ENCODE results near the gene NELL1. TPM values are rescaled to one million over a fixed set of nuclear protein-coding genes. Genes with fewer than 3 reads are reported as not detected.
"Not testable (repeated sequence)": the region's sequence is repeated elsewhere in the genome, so short reads cannot be mapped to it uniquely, and the experiment has no call there.

Gene NELL1
- total RNA-seq, 1 donor from 2014 or later = not detected

DNA sequence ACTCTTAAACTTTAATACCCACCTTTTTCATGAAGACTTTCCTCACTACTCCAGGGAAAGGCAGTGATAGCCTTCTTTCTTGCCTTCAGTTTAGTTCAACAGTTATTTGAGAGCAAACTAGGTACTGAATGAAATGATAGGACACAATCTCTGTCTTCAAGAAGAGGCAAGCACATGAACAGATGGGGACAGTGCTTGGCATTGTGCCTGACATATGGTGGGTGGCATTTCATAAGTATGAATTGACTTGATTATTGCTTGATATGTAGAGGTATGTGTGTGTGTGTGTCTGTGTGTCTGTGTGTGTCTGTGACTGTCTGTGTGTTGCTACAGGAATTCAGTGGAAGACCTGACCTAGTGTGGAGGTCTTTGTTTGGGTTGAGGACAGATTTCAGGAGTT is 504.1 kb downstream of the NELL1 start:
- no peak for DNase-seq (ENCODE audit: extremely low read depth, low read depth, low spot score)

DNA sequence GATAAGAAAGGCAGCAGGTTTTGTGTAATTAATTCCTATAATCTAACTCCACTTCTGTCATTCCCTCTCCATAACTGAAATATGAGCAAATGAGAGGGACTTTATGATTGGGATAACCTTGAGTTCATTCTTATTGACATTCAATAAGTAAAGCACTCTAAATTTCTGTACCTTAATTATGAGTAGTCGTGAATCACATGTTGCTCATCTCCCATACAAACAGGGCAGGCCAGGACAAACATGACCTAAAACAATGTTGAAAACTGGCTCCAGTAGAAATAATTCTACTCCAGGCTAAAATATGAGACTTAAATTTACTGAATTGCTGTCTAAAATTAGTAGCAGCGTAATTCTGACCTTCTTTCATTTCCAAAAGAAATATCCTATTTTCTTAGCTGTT is 505.4 kb downstream of the NELL1 start:
- DNase-seq (ENCODE audit: extremely low read depth, low read depth, low spot score) = no peak

DNA sequence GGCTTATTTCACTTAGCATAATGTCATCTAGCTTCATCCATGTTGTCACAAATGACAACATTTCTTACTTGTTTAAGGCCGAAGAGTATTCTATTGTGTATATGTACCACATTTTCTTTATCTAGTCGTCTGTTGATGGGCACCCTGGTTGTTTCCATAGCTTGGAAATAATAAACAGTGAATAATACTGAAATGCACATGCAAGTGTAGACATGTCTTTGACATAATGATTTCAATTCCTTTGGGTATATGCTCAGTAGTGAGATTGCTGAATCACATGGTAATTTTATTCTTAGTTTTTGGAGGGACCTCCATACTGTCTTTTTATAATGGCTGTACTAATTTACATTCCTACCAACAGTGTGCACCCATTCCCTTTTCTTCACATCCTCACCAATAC is 508.0 kb downstream of the NELL1 start:
- DNase-seq (ENCODE audit: extremely low read depth, low read depth, low spot score) = no peak

DNA sequence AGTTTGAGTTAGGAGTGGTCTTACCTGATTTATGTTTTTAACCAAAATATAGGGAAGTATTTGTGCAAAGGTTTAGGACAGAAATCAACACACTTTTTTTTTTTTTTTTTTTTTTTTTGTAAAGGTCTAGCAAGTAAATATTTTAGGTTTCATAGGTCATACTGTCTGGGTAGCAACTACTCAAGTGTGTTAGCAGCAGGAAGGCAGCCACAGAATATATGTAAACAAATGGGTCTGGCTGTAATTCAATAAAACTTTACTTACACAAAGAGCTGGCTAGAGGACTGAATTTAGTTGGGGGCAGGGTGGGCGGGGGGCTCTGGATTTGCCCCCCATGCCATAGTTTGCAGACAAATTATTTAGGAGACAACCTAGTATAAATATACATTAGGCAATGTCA is 510.4 kb downstream of the NELL1 start:
- no peak for DNase-seq (ENCODE audit: extremely low read depth, low read depth, low spot score)

DNA sequence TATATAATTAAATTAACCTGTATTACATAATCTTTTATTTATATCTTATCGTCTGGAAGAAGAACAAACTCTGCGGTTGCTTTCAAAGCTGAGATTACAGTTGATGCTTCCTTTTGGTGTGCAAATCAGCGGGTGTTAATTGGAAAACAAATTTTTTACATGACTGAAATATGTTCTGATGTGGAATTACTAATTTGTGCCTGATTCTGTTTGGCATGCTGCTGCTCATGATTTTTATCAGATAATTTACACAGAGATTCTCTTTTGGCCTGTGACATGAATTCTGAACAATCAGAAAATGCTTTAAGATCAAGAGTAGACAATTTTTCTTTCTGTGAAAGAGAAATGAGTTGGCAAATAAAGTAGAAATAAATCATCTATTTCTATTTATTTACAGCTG is 510.8 kb downstream of the NELL1 start:
- DNase-seq (ENCODE audit: extremely low read depth, low read depth, low spot score) = no peak

DNA sequence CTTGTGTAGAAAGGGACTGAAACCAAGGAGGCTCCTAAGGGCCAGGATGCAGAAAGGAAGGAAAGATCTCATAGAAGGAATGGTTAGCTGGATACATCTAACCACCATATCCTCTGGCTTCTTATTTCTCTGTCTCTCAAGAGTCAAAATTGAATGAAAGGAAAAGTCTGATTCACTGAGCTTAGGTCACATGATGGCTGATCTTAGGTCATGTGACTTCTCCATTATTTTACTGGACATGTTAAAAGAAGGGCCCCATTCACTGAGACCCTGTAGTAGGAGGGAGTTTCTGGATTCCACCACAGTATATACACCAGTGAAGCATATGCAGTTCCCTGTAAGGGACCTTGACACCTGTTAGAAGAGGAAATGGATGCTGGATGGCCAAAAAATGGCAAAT is 516.6 kb downstream of the NELL1 start:
- no peak for DNase-seq (ENCODE audit: extremely low read depth, low read depth, low spot score)

DNA sequence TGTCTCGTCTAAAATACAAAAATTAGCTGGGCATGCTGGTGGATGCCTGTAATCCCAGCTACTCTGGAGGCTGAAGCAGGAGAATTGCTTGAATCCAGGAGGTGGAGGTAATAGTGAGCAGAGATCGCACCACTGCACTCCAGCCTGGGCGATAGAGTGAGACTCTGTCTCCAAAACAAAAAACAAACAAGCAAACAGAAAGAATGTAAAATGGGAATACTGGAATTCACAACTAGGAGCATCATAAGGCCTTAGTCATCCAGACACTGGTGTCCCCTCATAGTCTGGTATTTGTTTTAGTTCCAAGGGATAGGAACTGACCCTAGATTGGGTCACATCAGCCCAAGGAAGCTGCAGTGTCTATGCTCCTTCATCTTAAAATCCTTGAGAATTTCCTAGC is 520.8 kb downstream of the NELL1 start:
- no peak for DNase-seq (ENCODE audit: extremely low read depth, low read depth, low spot score)

DNA sequence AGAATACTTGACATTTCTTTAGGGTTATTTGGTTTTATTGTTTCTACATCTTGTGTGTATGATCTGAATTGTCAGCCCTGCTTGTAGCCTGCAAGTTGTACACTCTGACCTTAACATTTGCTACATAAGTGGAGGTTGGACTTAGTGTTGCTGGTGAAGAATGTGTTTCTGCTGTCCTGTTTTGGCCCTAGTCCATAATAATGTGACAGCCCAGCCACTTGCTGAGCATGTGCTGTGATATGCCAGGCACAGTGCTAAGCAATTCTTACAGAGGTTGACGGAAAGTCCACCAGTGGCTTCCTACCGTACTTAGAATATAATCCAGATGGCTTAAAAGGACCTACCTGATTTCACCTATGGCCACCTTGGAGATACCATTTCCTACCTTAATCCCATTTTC is 526.6 kb downstream of the NELL1 start:
- no peak for DNase-seq (ENCODE audit: extremely low read depth, low read depth, low spot score)

DNA sequence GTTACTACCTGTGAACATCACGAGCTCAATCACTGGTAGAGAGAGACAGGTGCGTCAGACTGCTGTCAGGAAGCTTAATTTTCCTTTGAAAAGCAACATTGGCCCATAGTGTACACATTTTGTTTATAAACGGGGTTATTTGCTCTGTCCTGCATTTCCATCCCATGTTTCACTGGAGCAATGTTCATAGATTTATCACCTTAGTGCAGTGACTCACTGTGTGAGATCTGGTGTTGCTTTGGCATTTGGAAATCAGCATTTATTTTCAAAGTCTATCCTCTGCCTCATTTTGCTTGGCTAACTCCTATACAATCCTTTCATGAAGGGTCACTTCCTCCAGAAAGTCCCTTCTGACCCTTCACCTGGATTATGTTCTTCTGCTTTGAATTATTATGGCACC is 529.1 kb downstream of the NELL1 start:
- DNase-seq (ENCODE audit: extremely low read depth, low read depth, low spot score) = no peak

DNA sequence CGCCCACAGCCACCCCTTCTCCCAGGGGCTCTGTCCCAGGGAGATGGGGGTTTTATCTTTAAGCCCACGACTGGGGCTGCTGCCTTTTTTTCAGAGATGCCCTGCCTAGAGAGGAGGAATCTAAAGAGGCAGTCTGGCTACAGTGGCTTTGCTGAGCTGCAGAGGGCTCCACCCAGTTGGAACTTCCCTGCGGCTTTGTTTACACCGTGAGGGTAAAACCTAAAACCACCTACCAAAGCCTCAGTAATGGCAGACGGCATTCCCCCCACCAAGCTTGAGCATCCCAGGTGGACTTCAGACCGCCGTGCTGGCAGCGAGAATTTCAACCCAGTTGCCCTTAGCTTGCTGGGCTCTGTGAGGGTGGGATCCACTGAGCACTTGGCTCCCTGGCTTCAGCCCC is 535.8 kb downstream of the NELL1 start:
- DNase-seq (ENCODE audit: extremely low read depth, low read depth, low spot score) = no peak

DNA sequence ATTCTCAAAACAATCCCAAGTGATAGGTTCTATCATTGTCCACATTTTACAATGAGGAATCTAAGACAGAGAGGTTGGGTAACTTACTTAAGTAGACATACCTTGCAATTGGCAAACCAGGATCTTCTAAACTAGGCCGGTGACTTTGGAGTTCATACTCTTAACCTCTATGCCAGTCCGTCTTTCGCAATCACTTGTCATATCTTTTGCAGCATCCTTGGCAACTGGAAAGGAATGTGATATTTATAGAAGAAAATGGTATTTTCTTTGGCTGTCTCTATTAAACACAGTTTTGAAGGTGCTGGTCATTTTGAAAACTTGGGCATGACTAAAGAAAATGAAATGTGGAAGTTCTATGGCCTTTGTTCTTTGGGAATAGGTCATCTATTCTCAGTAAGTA is 556.5 kb downstream of the NELL1 start:
- DNase-seq (ENCODE audit: extremely low read depth, low read depth, low spot score) = no peak

DNA sequence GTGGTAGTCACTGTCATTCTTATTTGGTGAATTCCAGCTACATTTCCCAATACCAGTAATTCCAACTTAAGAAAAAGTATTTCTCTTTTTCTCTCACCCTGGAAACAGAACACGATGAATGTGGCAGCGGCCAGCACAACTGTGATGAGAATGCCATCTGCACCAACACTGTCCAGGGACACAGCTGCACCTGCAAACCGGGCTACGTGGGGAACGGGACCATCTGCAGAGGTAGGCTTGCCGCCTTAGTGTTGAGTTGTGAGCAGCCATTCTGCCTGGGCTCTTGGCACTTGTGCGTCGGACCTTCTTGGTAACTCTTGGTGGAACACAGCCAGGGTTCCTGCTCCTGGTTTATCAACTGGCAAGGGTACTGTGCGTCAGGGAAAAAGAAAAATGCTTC is 559.8 kb downstream of the NELL1 start:
- no peak for DNase-seq (ENCODE audit: extremely low read depth, low read depth, low spot score)

DNA sequence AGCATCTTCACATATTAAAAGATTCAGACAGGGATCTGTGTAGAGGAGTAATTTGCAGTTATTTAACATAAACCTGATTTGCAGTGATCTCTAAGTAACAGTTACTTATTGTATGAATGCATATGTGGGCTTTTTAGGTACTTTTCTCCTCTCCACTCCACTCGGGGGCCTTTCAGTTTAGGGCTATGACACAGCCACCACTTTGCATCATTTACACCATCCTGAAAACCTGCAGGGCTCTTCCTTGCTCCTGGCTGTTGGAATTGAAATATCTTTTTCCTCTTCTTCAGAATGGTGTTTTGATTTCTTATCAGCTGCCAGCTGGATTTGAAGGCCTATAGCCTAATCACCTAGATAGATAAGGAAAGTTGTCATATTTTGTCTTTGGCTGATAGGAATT is 580.8 kb downstream of the NELL1 start:
- no peak for DNase-seq (ENCODE audit: extremely low read depth, low read depth, low spot score)

DNA sequence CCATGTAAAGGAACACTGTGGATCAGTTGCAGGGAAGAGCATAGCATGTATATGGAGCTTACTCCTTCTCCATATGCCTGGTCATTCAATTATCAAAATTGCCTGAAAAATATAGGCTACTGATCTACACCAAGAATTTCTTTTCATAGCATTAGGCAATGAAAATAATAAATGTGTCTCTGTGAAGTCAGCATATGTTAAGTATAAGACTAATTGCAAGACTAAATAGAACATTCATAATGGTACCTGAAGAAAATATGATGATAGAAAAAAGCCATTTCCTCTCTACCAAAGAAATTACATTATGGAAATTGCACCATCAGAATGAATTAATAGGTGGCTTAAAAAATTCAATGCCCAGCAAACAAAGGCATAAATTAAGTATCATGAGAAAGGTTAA is 584.7 kb downstream of the NELL1 start:
- no peak for DNase-seq (ENCODE audit: extremely low read depth, low read depth, low spot score)

DNA sequence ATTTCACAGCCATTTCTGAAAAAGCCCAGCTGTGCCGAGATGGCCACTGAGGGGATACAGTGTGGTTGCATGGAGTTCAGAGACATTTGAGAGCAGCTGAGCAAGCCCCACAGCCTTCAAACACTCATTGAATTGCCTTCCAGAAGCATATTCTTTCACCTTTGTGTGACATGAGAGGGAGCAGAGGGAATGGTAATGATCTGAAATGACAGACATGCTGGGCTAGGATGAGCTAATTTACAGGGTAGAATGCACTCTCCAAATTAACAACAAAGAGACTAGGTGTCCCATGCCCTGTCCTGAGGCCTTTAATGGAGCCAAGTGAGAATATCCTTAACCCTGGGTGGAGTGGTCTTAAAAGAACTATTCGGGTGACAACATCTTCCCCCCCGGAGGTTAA is 585.4 kb downstream of the NELL1 start:
- DNase-seq (ENCODE audit: extremely low read depth, low read depth, low spot score) = no peak

DNA sequence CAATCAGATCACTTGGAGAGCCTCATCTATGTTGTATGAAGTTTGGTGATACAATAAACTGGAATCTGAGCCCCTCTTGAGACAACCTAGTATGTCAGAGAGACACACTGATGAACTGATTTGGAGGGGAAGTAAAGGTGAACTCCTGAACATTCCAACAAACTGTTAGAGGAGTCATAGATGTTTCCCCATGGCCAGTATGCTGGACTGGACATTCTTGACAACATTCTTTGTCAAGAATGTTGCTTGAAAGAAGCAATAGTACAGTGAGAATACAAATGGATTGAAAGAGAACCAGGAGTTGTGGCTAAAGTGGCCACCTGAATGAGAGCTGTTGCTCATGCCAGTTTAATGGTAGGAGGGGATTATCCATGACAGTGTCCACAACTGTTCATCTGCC is 588.1 kb downstream of the NELL1 start:
- DNase-seq (ENCODE audit: extremely low read depth, low read depth, low spot score) = no peak

DNA sequence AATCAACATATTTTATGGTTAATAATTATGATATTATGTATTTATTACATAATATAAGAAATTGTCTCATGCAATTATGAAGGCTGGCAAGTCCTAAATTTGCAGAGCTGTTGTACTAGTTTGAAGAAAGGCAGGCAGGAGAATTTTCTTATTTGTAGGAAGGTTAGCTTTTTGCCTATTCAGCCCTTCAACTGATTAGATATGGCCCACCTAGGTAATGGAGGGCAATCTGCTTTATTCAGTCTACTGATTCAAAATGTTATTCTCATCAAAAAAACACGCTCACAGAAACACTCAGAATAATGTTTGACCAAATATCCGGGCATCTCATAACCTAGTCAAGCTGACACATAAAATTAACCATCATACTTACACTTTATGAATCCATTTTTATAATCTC is 589.0 kb downstream of the NELL1 start:
- no peak for DNase-seq (ENCODE audit: extremely low read depth, low read depth, low spot score)

DNA sequence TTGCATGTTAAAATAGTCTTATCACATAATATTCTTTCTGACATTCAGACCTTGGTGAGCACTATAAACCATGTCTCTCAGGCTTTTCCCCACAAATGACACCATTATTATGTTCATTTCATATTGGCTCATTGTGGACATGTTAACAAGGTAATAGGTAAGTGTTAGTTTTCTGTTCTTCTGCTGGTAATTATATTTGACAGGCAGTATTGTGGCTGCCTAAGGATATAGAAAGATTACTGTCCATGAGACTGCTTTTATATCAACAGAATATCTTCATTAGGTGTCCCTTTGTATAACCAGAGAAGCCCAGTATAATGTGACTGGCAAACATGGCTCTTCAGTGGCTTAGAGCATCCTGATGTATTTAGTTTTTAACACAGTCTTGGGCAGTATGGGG is 590.7 kb downstream of the NELL1 start:
- no peak for DNase-seq (ENCODE audit: extremely low read depth, low read depth, low spot score)

DNA sequence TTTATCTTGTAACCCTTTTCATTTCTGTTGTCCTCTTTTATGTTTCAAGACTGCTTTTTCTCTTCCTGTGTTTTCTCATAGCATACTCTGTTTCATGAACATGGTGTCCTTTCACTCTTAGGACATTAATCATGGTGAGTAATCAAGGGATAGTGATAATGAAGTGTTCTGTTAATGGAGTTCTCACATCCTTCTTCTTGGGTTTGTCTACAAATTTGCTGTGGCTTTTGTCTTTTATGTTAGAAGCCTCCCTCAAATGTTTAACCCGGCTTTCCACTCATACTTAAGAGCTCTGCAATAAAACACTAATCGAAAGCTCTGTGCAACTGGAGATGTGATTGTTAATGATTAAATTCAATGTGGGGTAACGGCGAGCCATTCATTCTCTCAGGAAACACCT is 593.6 kb downstream of the NELL1 start:
- no peak for DNase-seq (ENCODE audit: extremely low read depth, low read depth, low spot score)

DNA sequence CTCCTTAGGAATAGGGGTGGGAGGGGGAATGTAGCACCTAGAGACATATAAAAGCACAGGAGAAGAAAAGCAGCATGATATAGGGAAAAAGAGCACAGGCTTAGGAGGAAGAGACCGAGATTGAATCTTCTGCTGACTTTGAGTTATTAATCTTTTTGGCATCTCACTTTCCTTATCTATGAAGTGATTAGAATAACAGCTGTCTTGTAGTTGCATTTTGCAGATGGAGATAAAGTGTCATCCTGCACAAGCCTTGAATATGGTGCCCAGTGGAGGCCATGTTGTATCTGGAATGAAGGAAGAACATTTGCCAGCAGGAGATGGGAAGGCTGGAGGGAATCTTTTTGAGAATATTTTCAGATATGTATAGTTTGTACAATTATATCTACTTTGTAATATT is 594.7 kb downstream of the NELL1 start:
- no peak for DNase-seq (ENCODE audit: extremely low read depth, low read depth, low spot score)

DNA sequence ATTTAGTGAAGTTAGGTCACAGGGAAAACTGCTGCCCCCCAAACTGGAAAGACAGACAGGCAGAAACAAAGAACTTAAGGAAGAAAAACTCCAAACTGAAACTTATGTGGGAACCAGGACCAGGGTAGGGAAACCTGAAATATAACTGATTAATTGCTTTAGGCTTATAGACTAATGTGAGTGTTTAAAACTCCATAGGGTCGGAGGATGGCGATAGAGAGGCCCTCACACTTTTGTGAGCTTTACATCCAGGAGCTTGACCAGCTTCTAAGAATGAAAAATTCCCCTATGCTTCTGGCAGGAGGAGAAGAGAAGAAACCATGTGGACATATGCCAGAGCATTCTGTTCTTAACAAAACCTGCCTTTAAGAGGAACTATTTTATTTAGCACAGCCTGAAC is 598.6 kb downstream of the NELL1 start:
- DNase-seq (ENCODE audit: extremely low read depth, low read depth, low spot score) = no peak

DNA sequence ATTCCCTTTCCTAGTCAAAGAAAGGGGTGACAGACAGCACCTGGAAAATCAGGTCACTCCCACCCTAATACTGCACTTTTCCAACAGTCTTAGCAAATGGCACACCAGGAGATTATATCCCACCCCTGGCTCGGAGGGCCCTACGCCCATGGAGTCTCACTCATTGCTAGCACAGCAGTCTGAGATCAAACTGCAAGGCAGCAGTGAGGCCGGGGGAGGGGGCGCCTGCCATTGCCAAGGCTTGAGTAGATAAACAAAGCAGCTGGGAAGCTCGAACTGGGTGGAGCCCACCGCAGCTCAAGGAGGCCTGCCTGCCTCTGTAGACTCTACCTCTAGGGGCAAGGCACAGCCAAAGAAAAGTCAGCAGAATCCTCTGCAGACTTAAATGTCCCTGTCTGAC is 602.8 kb downstream of the NELL1 start:
- not testable (repeated sequence) for DNase-seq (ENCODE audit: extremely low read depth, low read depth, low spot score)

DNA sequence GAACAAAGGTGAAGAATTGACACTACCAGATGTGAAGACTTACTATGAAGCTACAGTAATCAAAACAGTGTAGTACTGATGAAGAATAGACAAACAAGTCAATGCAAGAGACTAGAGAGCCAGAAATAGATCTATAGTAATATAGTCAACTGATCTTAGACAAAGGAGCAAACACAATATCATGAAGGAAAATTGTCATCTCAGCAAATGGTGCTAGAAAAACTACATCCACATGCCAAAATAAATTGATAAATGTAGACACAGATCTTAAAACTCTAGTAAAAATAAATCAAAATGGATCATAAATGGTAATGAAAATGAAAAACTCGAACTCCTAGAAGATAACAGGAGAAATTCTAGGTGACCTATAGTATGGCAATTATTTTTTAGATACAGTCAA is 609.5 kb downstream of the NELL1 start:
- DNase-seq (ENCODE audit: extremely low read depth, low read depth, low spot score) = no peak

DNA sequence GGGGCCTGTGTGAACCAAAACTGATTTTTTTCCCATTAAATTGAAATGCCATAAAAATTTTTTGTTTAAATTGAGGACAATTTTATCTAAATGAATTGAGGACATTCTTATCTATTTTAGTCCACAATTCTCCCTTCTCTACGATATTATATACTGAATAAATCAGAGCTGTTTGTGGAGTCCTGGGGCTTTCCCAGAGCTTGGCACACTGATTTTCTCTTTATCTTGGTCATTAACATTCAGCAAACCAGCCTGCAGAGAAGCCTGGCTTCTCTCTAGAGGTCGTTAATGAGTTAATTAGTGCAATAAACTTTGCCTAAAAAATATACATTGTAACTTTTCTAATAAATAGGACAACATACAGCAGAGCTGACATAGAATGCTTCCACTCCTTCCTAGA is 615.7 kb downstream of the NELL1 start:
- DNase-seq (ENCODE audit: extremely low read depth, low read depth, low spot score) = no peak
